ENCODE data around the gene BEST4. TPM values are rescaled to one million over a fixed set of nuclear protein-coding genes. Genes with fewer than 3 reads are reported as not detected.

The BEST4 gene
- total and polyA plus RNA-seq, 2 of the 8 experiments (the other 6 are each of a cell fraction or from before 2014, with no cell fraction given) = 0.76 to 1.4 TPM

DNA sequence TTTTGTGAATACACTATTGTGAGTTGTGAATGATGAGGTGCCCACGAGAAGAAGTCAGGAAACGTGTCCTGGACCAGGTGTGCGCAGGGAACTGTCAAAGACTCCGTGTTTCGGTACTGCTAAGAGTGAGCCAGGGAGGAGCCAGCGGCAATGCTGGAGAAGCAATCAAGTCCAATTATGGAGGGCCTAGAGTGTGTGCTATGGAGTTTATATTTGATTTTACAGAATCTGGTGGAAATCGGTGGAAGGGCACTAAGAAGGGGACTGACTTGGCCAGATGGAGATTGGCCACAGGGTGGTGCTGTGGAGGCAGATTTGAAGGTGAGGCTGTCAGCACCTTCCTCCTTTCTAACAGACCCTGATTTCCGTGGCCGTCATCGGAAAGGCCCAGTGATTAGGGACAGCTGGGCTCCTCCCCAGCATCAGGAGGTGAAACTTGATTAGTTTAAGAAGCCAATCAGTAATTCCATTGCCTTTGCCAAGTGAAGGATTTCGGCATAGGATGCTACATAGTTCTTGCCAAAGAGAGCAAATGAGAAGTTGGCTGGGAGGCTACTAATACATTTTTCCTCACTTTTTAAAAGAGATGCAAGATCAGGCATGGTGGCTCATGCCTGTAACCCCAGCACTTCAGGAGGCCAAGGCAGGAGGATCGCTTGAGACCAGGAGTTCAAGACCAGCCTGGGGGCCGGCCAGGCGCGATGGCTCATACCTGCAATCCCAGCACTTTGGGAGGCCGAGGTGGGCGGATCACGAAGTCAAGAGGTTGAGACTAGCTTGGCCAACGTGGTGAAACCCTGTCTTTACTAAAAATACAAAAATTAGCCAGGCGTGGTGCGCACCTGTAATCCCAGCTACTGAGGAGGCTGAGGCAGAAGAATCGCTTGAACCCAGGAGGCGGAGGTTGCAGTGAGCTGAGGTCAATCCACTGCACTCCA is 48.0 kb upstream of the BEST4 start:
- Histone ChIP-seq H3K23me2 (ENCODE audit: low read depth, low read length) (no peaks in the 10 kb centered on the region), H3K9me3 (ENCODE audit: insufficient read depth in 2 of 2, low read depth in 1 of 2, low read length in 1 of 2) (no peaks in the 10 kb centered on the region), H4K8ac (ENCODE audit: extremely low read depth, insufficient read depth, low read length) (no peak overlapping the region), H4K20me1 (replicated peaks in 1 of 2; ENCODE audit: control insufficient read depth in 1 of 2, insufficient read depth in 2 of 2, low read length in 2 of 2) (no peaks in the 10 kb centered on the region), H2BK20ac (ENCODE audit: low read length) (no peak overlapping the region), H4K5ac (ENCODE audit: insufficient read length, low read depth, low read length) (no peak overlapping the region), H2BK12ac (ENCODE audit: low read depth, low read length) (no peak overlapping the region; the same call in 1 of the 2 replicates), H3K4me3 (ENCODE audit: extremely low read depth in 1 of 4, insufficient read depth in 2 of 4, low read depth in 3 of 4, low read length in 4 of 4) (no peak overlapping the region), H3K18ac (ENCODE audit: extremely low read depth, low read length) (no peak overlapping the region), H3K4me2 (ENCODE audit: insufficient read depth in 1 of 2, low read depth in 2 of 2, low read length in 2 of 2) (no peak overlapping the region), H3K9ac (replicated peaks in 1 of 4; ENCODE audit: extremely low read depth in 1 of 4, low read depth in 3 of 4, low read length in 3 of 4) (no peak overlapping the region), H3K4ac (replicated peaks; ENCODE audit: insufficient read length, low read depth, low read length) (no peak overlapping the region), H4K91ac (replicated peaks; ENCODE audit: insufficient read length, low read length) (no peak overlapping the region), H3K4me1 (replicated peaks in 1 of 4; ENCODE audit: control insufficient read depth in 3 of 4, insufficient read depth in 4 of 4, low read length in 3 of 4) (peaks cover 0 to 4% (median 1%) of the 10 kb centered on the region in 4 experiments; a peak in 4 of 7 replicates), H3K27ac (ENCODE audit: low read depth, low read length) (no peak overlapping the region), H3K36me3 (ENCODE audit: control insufficient read depth in 2 of 4, insufficient read depth in 4 of 4, low read length in 3 of 4) (no peaks in the 10 kb centered on the region), H3K79me2 (ENCODE audit: control insufficient read depth in 1 of 2, insufficient read depth in 2 of 2, low read length in 2 of 2) (no peaks in the 10 kb centered on the region), H3K14ac (ENCODE audit: insufficient read length) (no peak overlapping the region), H3K23ac (ENCODE audit: insufficient read length) (no peak overlapping the region), H3K79me1 (ENCODE audit: low read depth, low read length) (no peaks in the 10 kb centered on the region), H3K56ac (replicated peaks; ENCODE audit: insufficient read length, low read depth, low read length) (no peak overlapping the region), H2AFZ (ENCODE audit: low read length) (peak overlapping the region; percentile 80; the same call in 1 of the 2 replicates), H3K27me3 (replicated peaks in 1 of 4; ENCODE audit: control insufficient read depth in 3 of 4, extremely low read depth in 1 of 4, insufficient read depth in 3 of 4, low read length in 3 of 4) (no peaks in the 10 kb centered on the region), H2BK5ac (ENCODE audit: low read depth, low read length) (no peak overlapping the region), H2BK120ac (replicated peaks; ENCODE audit: low read depth, low read length) (no peak overlapping the region), H2BK15ac (ENCODE audit: low read length) (no peak overlapping the region), H2AK5ac (ENCODE audit: low read depth, low read length) (no peak overlapping the region)
- DNase-seq (ENCODE audit: low read depth in 1 of 2, low spot score in 2 of 2) (peak; percentile 69 to 95), FAIRE-seq (peak; percentile 95)
- POLR2A ChIA-PET (ENCODE audit: partially characterized antibody) = interaction anchor here (0.9 to 2.2 kb wide), 4 partner anchors 15 to 61 kb away, joined by 3 to 9 read pairs (median 5); partner anchors contain the start of genes PLK3 and RPS8
- CTCF ChIA-PET (ENCODE audit: partially characterized antibody) = interaction anchor here (0.8 to 3.1 kb wide), 25 partner anchors 10 to 659 kb away, joined by 3 to 25 read pairs (median 5); partner anchors contain the start of genes HECTD3, RNU5D-1 and UROD
- WGBS, 2 experiments (ENCODE audit: extremely low coverage in 1 of 2, insufficient coverage in 1 of 2, insufficient read length in 1 of 2, insufficient replicate concordance in 2 of 2, low coverage in 1 of 2, low lambda C conversion rate in 2 of 2, missing lambda C conversion rate in 1 of 2) = 72% methylated on average over 23 of the region's 23 CpGs; no CpG with 5 or more reads in 1 of the 2 experiments
- TF ChIP-seq HDAC2 (IDR thresholded peaks at IDR 0.05; ENCODE audit: borderline replicate concordance in 1 of 2, low read depth in 2 of 2, low read length in 2 of 2) (no peak), CREB1 (IDR thresholded peaks at IDR 0.05) (0 out of 2 replicates have a peak, but pooled peaks have one; percentile 31), RAD21 (IDR thresholded peaks at IDR 0.05 in 1 of 2, conservative IDR thresholded peaks at IDR 0.05 in 1 of 2; ENCODE audit: low read depth in 2 of 2, low read length in 2 of 2) (peak; percentile 89 to 92), POLR2A (IDR thresholded peaks at IDR 0.05; ENCODE audit: control extremely low read depth in 1 of 2, low read depth in 2 of 2, low read length in 2 of 2) (no peak), SIN3A (conservative IDR thresholded peaks at IDR 0.05 in 1 of 2, IDR thresholded peaks at IDR 0.05 in 1 of 2; ENCODE audit: low read depth in 1 of 2, low read length in 2 of 2) (peak in 1 of 2 experiments; percentile 64; a peak in 2 of 4 replicates), POLR2AphosphoS5 (IDR thresholded peaks at IDR 0.05; ENCODE audit: low read depth, low read length) (no peak)
- TF ChIP-seq, protein P1, sequence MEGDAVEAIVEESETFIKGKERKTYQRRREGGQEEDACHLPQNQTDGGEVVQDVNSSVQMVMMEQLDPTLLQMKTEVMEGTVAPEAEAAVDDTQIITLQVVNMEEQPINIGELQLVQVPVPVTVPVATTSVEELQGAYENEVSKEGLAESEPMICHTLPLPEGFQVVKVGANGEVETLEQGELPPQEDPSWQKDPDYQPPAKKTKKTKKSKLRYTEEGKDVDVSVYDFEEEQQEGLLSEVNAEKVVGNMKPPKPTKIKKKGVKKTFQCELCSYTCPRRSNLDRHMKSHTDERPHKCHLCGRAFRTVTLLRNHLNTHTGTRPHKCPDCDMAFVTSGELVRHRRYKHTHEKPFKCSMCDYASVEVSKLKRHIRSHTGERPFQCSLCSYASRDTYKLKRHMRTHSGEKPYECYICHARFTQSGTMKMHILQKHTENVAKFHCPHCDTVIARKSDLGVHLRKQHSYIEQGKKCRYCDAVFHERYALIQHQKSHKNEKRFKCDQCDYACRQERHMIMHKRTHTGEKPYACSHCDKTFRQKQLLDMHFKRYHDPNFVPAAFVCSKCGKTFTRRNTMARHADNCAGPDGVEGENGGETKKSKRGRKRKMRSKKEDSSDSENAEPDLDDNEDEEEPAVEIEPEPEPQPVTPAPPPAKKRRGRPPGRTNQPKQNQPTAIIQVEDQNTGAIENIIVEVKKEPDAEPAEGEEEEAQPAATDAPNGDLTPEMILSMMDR (IDR thresholded peaks at IDR 0.05; ENCODE audit: control extremely low read depth in 1 of 3, insufficient read depth in 1 of 3, low read depth in 1 of 3, low read length in 3 of 3) = peak; percentile 82 to 97 (median 94)
